Activated CD4-positive, CD25-positive, alpha-beta regulatory T cell treated with anti-CD3 and anti-CD28 coated beads, Interleukin-2, amount 50 U/mL, for 24 hours (primary cell): ENCODE data around the gene TMEM132D.

ENCODE experiments used
- ATAC-seq, 2 donors: fragments of 150-1000 bp; cut with Tn5 transposase; one replicate each; pipeline ENCODE4 v1.10.0; 2021; ENCODE audit warnings: mild to moderate bottlenecking in 1 of 2, moderate library complexity in 1 of 2

Gene TMEM132D

DNA sequence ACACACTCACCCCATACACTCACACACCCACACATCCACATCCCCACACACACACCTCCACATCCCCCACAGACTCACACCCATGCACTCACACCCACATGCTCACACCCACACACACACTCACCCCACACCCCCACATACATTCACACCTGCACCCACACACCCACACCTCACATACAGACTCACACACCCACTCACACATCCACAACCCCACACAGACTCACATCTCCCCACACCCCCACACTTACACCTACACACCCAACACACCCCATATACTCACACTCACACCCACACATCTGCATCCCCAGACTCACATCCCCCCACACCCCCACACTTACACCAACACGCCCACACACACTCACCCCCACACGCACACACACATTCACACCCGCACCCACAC, 878.8 kb downstream of the TMEM132D start:
- ATAC-seq: no peak
